ENCODE results near the gene SEC63.
"Not testable (repeated sequence)": the region's sequence is repeated elsewhere in the genome, so short reads cannot be mapped to it uniquely, and the experiment has no call there.

SEC63 gene

GRCh38 chr6:107941199-107941598 lies 16.8 kb downstream of the SEC63 start:
- no peak for DNase-seq (ENCODE audit: low read depth)
- H3K4me3 ChIP-seq (ENCODE audit: low read depth, low read length), result no peak overlapping the region
- TF ChIP-seq CTCF (IDR thresholded peaks at IDR 0.05; ENCODE audit: low read depth, low read length, missing control alignments), result no peak

DNA sequence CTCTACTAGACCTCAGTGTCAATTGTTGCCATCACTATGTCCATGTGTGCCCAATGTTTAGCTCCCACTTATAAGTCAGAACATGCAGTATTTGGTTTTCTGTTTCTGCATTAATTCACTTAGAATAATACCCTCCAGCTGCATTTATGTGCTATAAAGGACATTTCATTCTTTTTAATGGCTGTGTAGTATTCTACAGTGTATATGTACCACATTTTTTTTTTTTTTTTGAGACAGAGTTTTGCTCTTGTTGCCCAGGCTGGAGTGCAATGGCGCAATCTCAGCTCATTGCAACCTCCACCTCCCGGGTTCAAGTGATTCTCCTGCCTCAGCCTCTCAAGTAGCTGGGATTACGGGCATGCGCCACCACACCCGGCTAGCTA lies 21.1 kb downstream of the SEC63 start:
- not testable (repeated sequence) for DNase-seq (ENCODE audit: low read depth)

GRCh38 chr6:107936162-107936909 lies 21.7 kb downstream of the SEC63 start:
- DNase-seq (ENCODE audit: low read depth), result no peak
- H3K4me3 ChIP-seq (ENCODE audit: low read depth, low read length), result no peak overlapping the region
- no peak for TF ChIP-seq CTCF (IDR thresholded peaks at IDR 0.05; ENCODE audit: low read depth, low read length, missing control alignments)

More for the DNA sequence above, 21.1 kb downstream of the SEC63 start:
- not testable (repeated sequence) for H3K4me3 ChIP-seq (ENCODE audit: low read depth, low read length)

DNA sequence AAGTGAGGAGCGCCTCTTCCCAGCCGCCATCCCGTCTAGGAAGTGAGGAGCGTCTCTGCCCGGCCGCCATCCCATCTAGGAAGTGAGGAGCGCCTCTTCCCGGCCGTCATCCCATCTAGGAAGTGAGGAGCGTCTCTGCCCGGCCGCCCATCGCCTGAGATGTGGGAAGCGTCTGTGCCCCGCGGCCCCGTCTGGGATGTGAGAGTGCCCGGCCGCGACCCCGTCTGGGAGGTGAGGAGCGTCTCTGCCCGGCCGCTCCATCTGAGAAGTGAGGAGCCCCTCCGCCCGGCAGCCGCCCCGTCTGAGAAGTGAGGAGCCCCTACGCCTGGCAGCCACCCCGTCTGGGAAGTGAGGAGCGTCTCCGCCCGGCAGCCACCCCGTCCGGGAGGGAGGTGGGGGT lies 23.8 kb downstream of the SEC63 start:
- H3K4me3 ChIP-seq (ENCODE audit: low read depth, low read length); DNase-seq (ENCODE audit: low read depth): not testable (repeated sequence)

GRCh38 chr6:107932580-107932979 lies 25.4 kb downstream of the SEC63 start:
- no peak overlapping the region for H3K4me3 ChIP-seq (ENCODE audit: low read depth, low read length)
- TF ChIP-seq CTCF (IDR thresholded peaks at IDR 0.05; ENCODE audit: low read depth, low read length, missing control alignments), result no peak
- DNase-seq (ENCODE audit: low read depth), result no peak

DNA sequence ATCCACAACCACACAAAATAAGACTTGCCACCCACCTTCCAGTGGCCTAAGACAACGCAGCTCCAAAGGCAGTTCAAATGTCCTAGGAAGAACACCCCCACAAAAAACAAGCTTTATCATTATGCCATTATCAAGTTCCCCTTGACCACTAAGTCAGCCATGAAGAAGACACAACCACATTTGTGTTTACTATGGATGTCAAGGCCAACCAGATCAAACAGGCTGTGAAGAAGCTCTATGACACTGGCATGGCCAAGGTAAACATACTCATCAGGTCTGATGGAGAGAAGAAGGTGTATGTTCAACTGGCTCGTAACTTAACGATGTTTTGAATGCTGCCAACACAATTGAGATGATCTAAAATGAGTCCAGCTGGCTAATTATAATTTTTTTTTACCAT lies 26.1 kb downstream of the SEC63 start:
- no peak overlapping the region for H3K4me3 ChIP-seq (ENCODE audit: low read depth, low read length)
- DNase-seq (ENCODE audit: low read depth), result no peak
- no peak for TF ChIP-seq CTCF (IDR thresholded peaks at IDR 0.05; ENCODE audit: low read depth, low read length, missing control alignments)

DNA sequence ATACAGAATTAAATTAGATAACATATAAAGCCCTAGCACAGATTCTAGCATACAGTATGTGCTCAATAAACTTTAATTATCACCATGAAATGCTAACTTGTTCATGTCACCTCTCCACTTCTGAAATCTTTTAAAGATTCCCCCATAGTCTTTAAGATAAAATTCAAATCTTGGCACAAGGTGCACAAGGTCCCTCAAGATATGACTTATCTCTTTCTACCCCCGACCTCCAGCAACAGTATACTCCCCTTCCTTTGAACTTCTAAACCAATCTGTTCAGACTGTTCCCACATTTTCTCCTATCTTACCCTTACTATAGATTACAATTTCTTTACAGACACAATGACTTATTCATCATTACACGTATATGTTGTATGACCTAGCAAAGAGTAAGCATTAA lies 29.0 kb downstream of the SEC63 start:
- DNase-seq (ENCODE audit: low read depth), result no peak
- H3K4me3 ChIP-seq (ENCODE audit: low read depth, low read length), result no peak overlapping the region
- TF ChIP-seq CTCF (IDR thresholded peaks at IDR 0.05; ENCODE audit: low read depth, low read length, missing control alignments), result no peak

- DNase-seq (ENCODE audit: low read depth); H3K4me3 ChIP-seq (ENCODE audit: low read depth, low read length): not testable (repeated sequence)
Measured at GRCh38 chr6:107926697-107927544, 31.1 kb downstream of the SEC63 start.
